HG02678 (cell line): Measurements from ENCODE around the gene EPB41L4B.

Source experiments
- ATAC-seq: cut with Tn5 transposase; IDR thresholded peaks from one replicate; pipeline ENCODE4 v1.9.1; 2021; ENCODE audit warnings: mild to moderate bottlenecking, moderate library complexity; ENCODE audit not compliant: unreplicated experiment

EPB41L4B gene

DNA sequence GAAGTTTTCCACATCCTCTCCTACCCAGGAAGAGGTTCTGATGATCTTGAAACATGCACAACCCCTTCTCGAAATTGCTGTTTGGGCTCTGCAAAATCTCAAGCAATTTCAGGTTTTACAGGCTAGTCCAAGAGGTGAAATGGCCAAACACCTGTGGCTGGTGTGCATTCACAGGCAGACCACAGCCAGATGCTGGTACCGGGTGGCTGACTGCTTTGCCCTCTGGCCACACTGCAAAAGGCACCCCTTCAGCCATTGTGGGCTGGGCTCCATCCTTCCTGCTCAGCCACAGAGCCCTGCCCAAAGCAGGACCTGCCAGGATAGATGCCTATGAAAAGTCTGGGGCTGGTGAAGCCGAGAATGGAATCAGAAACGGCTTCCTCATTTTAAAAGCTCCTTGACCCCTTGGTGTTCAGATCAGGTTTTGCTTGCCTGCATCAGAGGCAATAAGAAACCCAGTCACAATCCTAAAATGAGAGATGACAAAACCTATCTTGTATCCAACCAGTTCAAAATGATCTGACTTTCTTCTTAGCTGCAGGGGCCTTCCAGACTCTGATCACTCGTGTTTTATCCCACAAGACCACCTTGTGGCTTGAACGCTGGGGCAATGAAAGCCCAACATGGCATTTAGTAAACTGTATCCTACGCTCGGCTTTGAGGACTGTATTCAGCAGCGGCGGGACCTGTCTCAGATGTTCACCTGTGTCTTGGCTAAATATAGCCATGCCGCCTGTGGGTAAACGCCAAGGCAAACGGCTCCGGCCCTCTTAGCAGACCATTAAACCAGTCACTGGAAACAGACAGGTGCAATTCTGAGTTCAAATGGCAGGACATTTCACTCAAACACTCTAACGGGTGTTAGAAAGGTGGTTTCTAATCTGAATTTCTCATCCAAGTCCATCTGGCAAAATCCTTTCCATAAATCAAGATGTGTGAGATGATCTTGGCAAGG, 49.6 kb downstream of the EPB41L4B start:
- ATAC-seq = no peak

- ATAC-seq = no peak
These were observed 50.4 kb downstream of the EPB41L4B start for GRCh38 chr9:109270441-109270840.

DNA sequence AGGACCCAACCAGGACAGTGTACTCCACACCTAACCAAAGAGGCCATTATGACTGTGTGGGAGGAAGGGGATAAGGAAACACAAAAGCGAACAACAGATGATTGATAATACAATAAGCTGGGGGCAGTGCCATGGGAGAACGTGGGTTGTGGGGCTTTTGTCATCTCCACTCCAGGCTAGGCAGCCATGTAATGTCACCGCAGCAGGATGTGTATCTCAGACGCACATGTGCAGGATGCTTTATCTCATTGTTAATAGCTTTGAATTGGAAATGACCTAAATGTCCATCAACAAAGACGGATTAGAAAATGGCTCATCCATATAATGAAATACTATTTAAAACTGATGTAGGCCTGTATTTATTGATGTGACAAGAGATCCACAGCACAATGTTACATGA, 51.0 kb downstream of the EPB41L4B start:
- no peak for ATAC-seq

GRCh38 chr9:109269081-109269480, 51.8 kb downstream of the EPB41L4B start:
- no peak for ATAC-seq

- no peak for ATAC-seq
These were observed 53.3 kb downstream of the EPB41L4B start for GRCh38 chr9:109267555-109267954.

DNA sequence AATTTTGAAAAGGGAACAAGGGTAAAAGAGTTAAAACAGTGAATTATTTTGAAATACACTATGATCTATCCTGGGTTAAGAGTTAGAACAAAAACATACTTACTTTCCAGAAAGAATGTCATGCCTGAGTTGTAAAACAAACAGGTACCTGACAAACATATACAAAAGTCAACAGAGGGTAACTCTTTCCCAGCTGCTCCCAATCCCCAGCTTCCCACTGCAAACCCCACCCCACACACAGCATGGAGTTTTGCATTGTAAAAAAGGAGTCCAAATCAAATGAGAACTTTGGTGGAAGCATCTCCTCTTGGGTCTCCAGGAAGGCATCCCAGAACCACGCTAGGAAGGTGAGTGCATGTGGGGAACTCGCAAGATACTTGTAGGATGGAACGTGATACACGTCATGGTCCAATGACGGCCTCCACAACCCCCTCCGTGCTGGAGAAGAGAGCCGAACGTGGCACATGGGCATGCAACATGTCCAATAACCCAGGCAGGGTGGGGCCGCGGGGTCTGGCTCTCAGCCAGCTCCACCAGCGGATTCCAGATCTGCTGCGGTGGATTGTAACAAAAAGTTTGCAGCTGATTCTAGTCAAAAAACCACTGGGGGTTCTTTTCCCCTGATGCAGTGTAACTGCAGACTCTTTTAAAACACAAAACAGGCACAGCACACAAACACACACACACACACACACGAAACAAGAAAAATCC, 55.8 kb downstream of the EPB41L4B start:
- no peak for ATAC-seq

GRCh38 chr9:109263358-109263757, 57.5 kb downstream of the EPB41L4B start:
- ATAC-seq = no peak

DNA sequence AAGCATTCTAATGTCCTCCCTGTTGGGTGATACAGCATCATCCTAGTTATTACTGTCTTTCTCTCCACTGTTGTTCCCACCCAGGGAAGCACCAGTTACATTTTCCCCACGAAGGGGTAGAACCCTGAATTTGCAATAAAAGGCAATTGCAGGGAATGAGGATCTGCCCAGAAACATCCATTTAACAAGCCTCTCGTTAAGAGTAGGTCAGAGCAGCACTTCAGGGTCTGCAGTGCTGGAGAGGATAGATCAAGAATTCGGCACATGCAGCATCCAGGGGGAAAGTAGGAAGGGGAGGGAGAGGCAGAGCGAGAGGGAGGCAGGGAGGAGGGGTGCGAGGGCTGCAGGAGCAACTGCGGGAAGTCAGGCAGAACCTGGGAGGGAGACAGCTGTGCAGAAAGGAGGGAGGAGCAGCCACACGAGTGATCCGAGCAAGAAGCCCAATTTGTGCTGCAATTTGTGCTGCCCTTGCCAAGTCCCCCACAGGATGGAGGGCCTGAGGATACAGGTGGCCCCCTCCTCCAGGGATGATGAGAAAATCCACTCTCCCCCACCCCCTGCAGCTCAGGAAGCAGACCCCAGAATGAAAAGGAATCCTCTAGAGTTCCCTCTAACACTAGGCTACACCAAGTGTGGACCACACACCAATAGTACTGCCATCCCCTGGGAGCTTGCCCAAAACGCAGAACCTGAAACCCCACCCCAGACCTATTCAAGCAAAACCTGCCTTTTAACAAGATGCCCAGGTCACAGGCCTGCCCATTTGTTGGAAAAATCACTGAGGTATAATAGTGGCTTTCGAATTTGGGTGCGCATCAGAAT, 62.2 kb downstream of the EPB41L4B start:
- ATAC-seq = no peak

DNA sequence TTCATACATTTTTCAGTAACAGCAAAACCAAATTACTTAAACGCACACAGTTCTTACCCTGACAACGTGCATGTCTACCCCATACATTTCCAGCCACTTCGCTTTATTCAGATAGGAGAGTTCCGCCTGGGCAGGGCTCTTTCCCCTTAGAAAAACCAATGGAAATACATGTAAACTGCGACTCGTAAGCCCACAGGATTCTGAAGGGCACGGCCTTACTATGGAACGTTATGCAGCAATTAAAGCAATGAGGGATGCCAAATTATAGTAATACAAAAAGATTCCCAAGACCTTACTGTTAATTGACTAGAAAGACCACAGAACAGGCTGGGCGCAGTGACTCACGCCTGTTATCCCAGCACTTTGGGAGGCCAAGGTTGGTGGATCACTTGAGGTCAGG, 64.5 kb downstream of the EPB41L4B start:
- ATAC-seq = no peak

- ATAC-seq = no peak
These were observed 65.5 kb downstream of the EPB41L4B start for GRCh38 chr9:109255394-109255793.

- ATAC-seq = no peak
These were observed 66.5 kb downstream of the EPB41L4B start for GRCh38 chr9:109254317-109254716.

GRCh38 chr9:109253637-109254284, 67.1 kb downstream of the EPB41L4B start:
- ATAC-seq = no peak

- no peak for ATAC-seq
These were observed 67.6 kb downstream of the EPB41L4B start for GRCh38 chr9:109253241-109253636.

- ATAC-seq = no peak
These were observed 68.6 kb downstream of the EPB41L4B start for GRCh38 chr9:109252291-109252690.

- ATAC-seq = no peak
These were observed 69.1 kb downstream of the EPB41L4B start for GRCh38 chr9:109251776-109252106.

- no peak for ATAC-seq
These were observed 69.6 kb downstream of the EPB41L4B start for GRCh38 chr9:109251080-109251775.

- ATAC-seq = no peak
These were observed 70.1 kb downstream of the EPB41L4B start for GRCh38 chr9:109250771-109251079.

DNA sequence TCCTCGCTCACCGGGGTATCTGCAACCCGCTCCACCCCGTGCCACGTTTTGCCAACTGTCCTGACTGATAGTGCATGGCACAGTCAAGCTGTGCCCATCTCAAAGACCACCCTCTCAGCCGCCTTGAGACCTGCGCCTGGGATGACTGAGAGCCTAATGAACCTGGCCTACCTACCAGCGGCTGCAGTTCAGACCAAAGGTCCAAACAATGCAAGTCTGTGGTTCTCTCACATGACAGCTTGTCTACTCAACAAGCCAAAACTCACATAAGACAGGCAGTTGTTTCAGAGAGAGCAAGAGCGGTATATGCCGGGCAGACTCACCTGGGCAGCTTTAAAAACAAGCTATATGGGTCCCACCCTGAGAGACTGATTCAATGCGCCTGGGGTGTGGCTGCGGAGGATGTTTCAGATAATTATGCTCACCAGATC, 70.5 kb downstream of the EPB41L4B start:
- ATAC-seq = no peak

DNA sequence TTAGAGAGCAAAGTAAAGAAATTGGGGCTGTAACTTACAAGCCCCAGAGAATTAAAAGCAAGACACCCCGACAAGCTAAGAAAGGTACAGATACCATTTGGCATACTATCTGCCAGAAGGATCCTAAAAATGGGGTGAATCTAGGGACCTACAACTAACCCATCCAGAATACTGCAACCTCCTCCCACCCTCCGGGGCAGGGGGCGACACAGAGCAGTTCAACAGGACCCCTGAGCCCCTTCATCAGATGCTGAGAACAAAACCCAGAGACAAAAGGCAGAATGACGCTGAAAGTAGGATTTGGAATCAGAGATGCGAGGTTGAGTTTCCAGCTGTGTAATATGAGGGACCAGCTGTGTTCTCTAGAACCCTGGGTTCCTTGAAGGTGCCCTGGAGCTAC, 71.2 kb downstream of the EPB41L4B start:
- no peak for ATAC-seq

- ATAC-seq = no peak
These were observed 72.7 kb downstream of the EPB41L4B start for GRCh38 chr9:109248133-109248581.
